SK-N-SH (cell line): ENCODE measurements around the gene RASL10B. TPM values are rescaled to one million over a fixed set of nuclear protein-coding genes. Genes with fewer than 3 reads are reported as not detected.

Experiments
- CTCF ChIA-PET: fragments of 300-600, 350-600 bp; formaldehyde crosslinking; extraction: SDS; loops from one replicate; lab custom pipeline; 2021; lab: Yijun Ruan, JAX
- POLR2A ChIA-PET: fragments of 350-600 bp; sonication (Branson Sonifier 250); formaldehyde crosslinking; extraction: SDS; loops from one replicate; lab custom pipeline; 2020; ENCODE audit warnings: antibody characterized with exemption, inconsistent platforms; lab: Yijun Ruan, JAX
- DNase-seq: peaks from one replicate; pipeline ENCODE4 v3.0.0; 2012
- H2AFZ ChIP-seq: fragments of 200-600 bp; sonication (generic); 2 replicates; pipeline ENCODE4 v1.8.1; 2016; ENCODE audit warnings: antibody characterized with exemption, mild to moderate bottlenecking, low read depth
- H3F3A ChIP-seq: fragments of 200-600 bp; sonication (generic); replicated peaks from 2 replicates; pipeline ENCODE3; 2016; ENCODE audit warnings: antibody characterized with exemption, mild to moderate bottlenecking; ENCODE audit not compliant: insufficient read depth
- H3K27ac ChIP-seq, 2 experiments: fragments of 200-500 bp in 1 of 2; fragments of 200-600 bp in 1 of 2; sonication (Bioruptor generic) in 1 of 2; sonication (generic), shearing (Covaris generic) in 1 of 2; 2 replicates each; pipeline versions ENCODE4 v1.5.1 to v1.6.1; 2014 to 2016; ENCODE audit warnings: low read depth in 2 of 2, inconsistent platforms in 1 of 2, low read length in 1 of 2, mild to moderate bottlenecking in 1 of 2, mixed read lengths in 1 of 2
- H3K27me3 ChIP-seq: fragments of 200-600 bp; sonication (generic), shearing (Covaris generic); 2 replicates; pipeline ENCODE4 v1.6.1; 2016; ENCODE audit warnings: mixed run types; ENCODE audit not compliant: insufficient read depth
- H3K36me3 ChIP-seq, 2 experiments: fragments of 200-500 bp in 1 of 2; fragments of 200-600 bp in 1 of 2; sonication (Bioruptor generic) in 1 of 2; sonication (generic) in 1 of 2; replicated peaks in 1 of 2; 2 replicates each; pipeline versions ENCODE3 to v1.5.1; 2014 to 2016; ENCODE audit warnings: low read length in 1 of 2, mild to moderate bottlenecking in 1 of 2; ENCODE audit not compliant: insufficient read depth in 2 of 2, control insufficient read depth in 1 of 2
- H3K4me1 ChIP-seq, 2 experiments: fragments of 200-500 bp in 1 of 2; fragments of 200-600 bp in 1 of 2; sonication (Bioruptor generic) in 1 of 2; sonication (generic), shearing (Covaris generic) in 1 of 2; 2 replicates each; pipeline versions ENCODE4 v1.5.1 to v1.6.1; 2014 to 2016; ENCODE audit warnings: low read depth in 1 of 2, low read length in 1 of 2, mixed run types in 1 of 2; ENCODE audit not compliant: insufficient read depth in 2 of 2, control insufficient read depth in 1 of 2
- H3K4me2 ChIP-seq: fragments of 200-600 bp; sonication (generic), shearing (Covaris generic); 2 replicates; pipeline ENCODE4 v1.6.1; 2017; ENCODE audit warnings: mixed run types
- H3K4me3 ChIP-seq, 2 experiments: fragments of 200-500 bp in 1 of 2; fragments of 200-600 bp in 1 of 2; sonication (Bioruptor generic) in 1 of 2; sonication (generic), shearing (Covaris generic) in 1 of 2; 2 replicates each; pipeline versions ENCODE4 v1.5.1 to v1.8.1; 2014 to 2016; ENCODE audit warnings: low read depth in 2 of 2, inconsistent platforms in 1 of 2, low read length in 1 of 2, mild to moderate bottlenecking in 1 of 2, mixed read lengths in 1 of 2, moderate library complexity in 1 of 2
- H3K79me2 ChIP-seq: fragments of 200-600 bp; sonication (generic); 2 replicates; pipeline ENCODE4 v1.8.1; 2017; ENCODE audit warnings: mild to moderate bottlenecking; ENCODE audit not compliant: insufficient read depth
- H3K9ac ChIP-seq: fragments of 200-600 bp; sonication (generic); 2 replicates; pipeline ENCODE4 v1.6.1; 2017; ENCODE audit warnings: mixed run types
- H3K9me2 ChIP-seq: fragments of 200-600 bp; sonication (generic); 2 replicates; pipeline ENCODE4 v1.6.1; 2017; ENCODE audit warnings: mixed run types
- H3K9me3 ChIP-seq: fragments of 200-600 bp; sonication (generic); 2 replicates; pipeline ENCODE4 v1.6.1; 2017; ENCODE audit warnings: mixed run types, mild to moderate bottlenecking, moderate library complexity
- H4K20me1 ChIP-seq: fragments of 200-600 bp; sonication (generic); 2 replicates; pipeline ENCODE4 v1.6.1; 2017; ENCODE audit warnings: mild to moderate bottlenecking, mixed run types; ENCODE audit not compliant: insufficient read depth
- CHD2 ChIP-seq: fragments of 150-350 bp; IDR thresholded peaks from 2 replicates; pipeline ENCODE4 v1.6.1; 2018; ENCODE audit warnings: low read length; ENCODE audit not compliant: partially characterized antibody
- ELF1 ChIP-seq: IDR thresholded peaks from 2 replicates; pipeline ENCODE4 v1.4.0; 2012
- FOXJ3 ChIP-seq: sonication (generic); formaldehyde crosslinking; IDR thresholded peaks from 2 replicates; pipeline ENCODE4 v1.5.1; 2020; ENCODE audit warnings: mild to moderate bottlenecking, missing genetic modification reagents
- JUND ChIP-seq: IDR thresholded peaks from 2 replicates; pipeline ENCODE4 v1.4.0; 2012
- MAX ChIP-seq: IDR thresholded peaks from 2 replicates; pipeline ENCODE4 v1.4.0; 2012; ENCODE audit warnings: low read depth
- NFIC ChIP-seq: IDR thresholded peaks from 2 replicates; pipeline ENCODE4 v1.4.0; 2012; ENCODE audit warnings: borderline replicate concordance
- NRF1 ChIP-seq: IDR thresholded peaks from 2 replicates; pipeline ENCODE4 v1.6.1; 2012; ENCODE audit warnings: low read depth, mild to moderate bottlenecking, low read length
- POLR2AphosphoS5 ChIP-seq: IDR thresholded peaks from 2 replicates; pipeline ENCODE4 v1.6.1; 2012; ENCODE audit warnings: low read depth, low read length
- RAD21 ChIP-seq: IDR thresholded peaks from 2 replicates; pipeline ENCODE4 v1.6.1; 2012; ENCODE audit warnings: mild to moderate bottlenecking, low read length
- RCOR1 ChIP-seq: fragments of 150-350 bp; IDR thresholded peaks from 2 replicates; pipeline ENCODE4 v1.6.1; 2017; ENCODE audit warnings: antibody characterized with exemption, low read length
- SIN3A ChIP-seq: IDR thresholded peaks from 2 replicates; pipeline ENCODE4 v1.6.1; 2012; ENCODE audit warnings: low read depth, mild to moderate bottlenecking, low read length, moderate library complexity, borderline replicate concordance
- TAF1 ChIP-seq: IDR thresholded peaks from 2 replicates; pipeline ENCODE4 v1.6.1; 2012; ENCODE audit warnings: low read depth, mild to moderate bottlenecking, low read length, moderate library complexity, borderline replicate concordance
- TCF12 ChIP-seq: IDR thresholded peaks from 2 replicates; pipeline ENCODE4 v1.4.0; 2012
- TEAD4 ChIP-seq: IDR thresholded peaks from 2 replicates; pipeline ENCODE4 v1.4.0; 2012; ENCODE audit warnings: mild to moderate bottlenecking, borderline replicate concordance; ENCODE audit not compliant: insufficient read depth
- YY1 ChIP-seq: IDR thresholded peaks from 2 replicates; pipeline ENCODE4 v1.4.0; 2012; ENCODE audit warnings: low read depth, mild to moderate bottlenecking
- WGBS: methylation state at CpG from one replicate; pipeline ENCODE4 v1.1.6; 2017; ENCODE audit warnings: low lambda C conversion rate; 5-methylcytosine and 5-hydroxymethylcytosine counted together
- polyA plus RNA-seq, 3 experiments: library from polyadenylated mRNA; depleted of rRNA; stranded (reverse); fragments of >200 nt; gene quantifications; 2 replicates each; pipeline ENCODE4 v1.2.3, GENCODE V29; 2012
- TF ChIP-seq, protein P1 (sequence below): fragments of 150-350 bp; IDR thresholded peaks from 2 replicates; pipeline ENCODE4 v1.6.1; 2016; ENCODE audit warnings: mild to moderate bottlenecking, low read depth, low read length

The RASL10B gene
- polyA plus RNA-seq, 1 of the 3 experiments (the other 2 are of a cell fraction): 4.2 TPM

GRCh38 chr17:35726127-35726952, 5.1 kb upstream of the RASL10B start (continued):
- TF ChIP-seq NRF1: no peak
- TF ChIP-seq TCF12: peak; percentile 52; the same call in 1 of the 2 replicates
- no peak for TF ChIP-seq JUND
- no peak for TF ChIP-seq ELF1
- no peak for TF ChIP-seq POLR2AphosphoS5
- no peak for TF ChIP-seq TAF1
- no peak for TF ChIP-seq MAX
- TF ChIP-seq NFIC: peak; percentile 90
- TF ChIP-seq, protein P1, sequence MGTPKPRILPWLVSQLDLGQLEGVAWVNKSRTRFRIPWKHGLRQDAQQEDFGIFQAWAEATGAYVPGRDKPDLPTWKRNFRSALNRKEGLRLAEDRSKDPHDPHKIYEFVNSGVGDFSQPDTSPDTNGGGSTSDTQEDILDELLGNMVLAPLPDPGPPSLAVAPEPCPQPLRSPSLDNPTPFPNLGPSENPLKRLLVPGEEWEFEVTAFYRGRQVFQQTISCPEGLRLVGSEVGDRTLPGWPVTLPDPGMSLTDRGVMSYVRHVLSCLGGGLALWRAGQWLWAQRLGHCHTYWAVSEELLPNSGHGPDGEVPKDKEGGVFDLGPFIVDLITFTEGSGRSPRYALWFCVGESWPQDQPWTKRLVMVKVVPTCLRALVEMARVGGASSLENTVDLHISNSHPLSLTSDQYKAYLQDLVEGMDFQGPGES: no peak
- TF ChIP-seq RAD21: no peak
- no peak for TF ChIP-seq RCOR1
- no peak for TF ChIP-seq SIN3A

DNA sequence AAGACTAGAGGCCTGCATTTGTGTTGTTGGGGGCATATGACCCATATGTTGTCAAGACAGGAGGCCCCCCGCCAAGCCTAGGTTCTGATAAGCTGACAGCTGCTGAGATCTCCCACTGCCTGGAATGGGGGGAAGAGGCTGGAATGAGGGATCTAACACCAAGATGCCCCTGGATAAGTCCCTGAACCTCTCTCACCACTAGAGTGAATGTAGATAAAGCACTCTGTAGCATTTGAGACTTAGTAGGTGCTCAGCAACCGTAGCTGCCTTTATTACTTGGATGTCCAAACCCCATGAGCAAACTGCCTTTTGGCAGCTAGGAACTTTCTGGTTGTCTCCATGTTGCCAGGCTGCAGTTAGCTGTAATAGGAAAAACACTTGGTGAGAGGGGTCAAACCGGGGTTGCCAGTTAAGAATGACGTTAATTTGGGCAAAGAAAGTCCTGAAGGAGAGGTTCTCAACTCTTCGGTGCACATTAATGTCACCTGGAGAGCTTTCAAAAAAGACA, 4.4 kb upstream of the RASL10B start:
- Histone ChIP-seq H3K36me3 (peaks cover 22 to 42% of the 10 kb centered on the region in 2 experiments), H3K79me2 (no peaks in the 10 kb centered on the region), H3K9me2 (no peaks in the 10 kb centered on the region), H3K9ac (no peak overlapping the region), H3K4me3 (no peak overlapping the region), H3K4me1 (peaks cover 18 to 23% of the 10 kb centered on the region in 2 experiments; a peak in 3 of 4 replicates), H3F3A (peaks cover 15% of the 10 kb centered on the region), H3K9me3 (no peaks in the 10 kb centered on the region), H3K4me2 (peak overlapping the region; percentile 66), H2AFZ (no peak overlapping the region), H3K27ac (peak overlapping the region; percentile 67 to 83), H3K27me3 (no peaks in the 10 kb centered on the region), H4K20me1 (peaks cover 7% of the 10 kb centered on the region)
- ChIA-PET CTCF (interaction anchor here (0.6 to 3.2 kb wide), 4 partner anchors 17 to 114 kb away, joined by 3 to 16 read pairs (median 4); no protein-coding TSS in a partner anchor), POLR2A (interaction anchor here (0.8 kb wide), 1 partner anchor 22 kb away, joined by 3 read pairs; no protein-coding TSS in a partner anchor)
- 92% methylated on average over 5 of the region's 5 CpGs for WGBS
- DNase-seq: no peak
- TF ChIP-seq JUND (no peak), RAD21 (no peak), NRF1 (no peak), POLR2AphosphoS5 (no peak), MAX (no peak), FOXJ3 (no peak), YY1 (no peak), CHD2 (no peak), TEAD4 (no peak)
